KMS-11 (cell line): Measurements from ENCODE around the gene PTGDR.

ENCODE experiments used
- H2AFZ ChIP-seq: fragments of 200-600 bp; sonication (generic); 2 replicates; pipeline ENCODE4 v1.6.1; 2016; ENCODE audit warnings: antibody characterized with exemption, mixed run types, low read depth
- H3K27ac ChIP-seq: fragments of 200-600 bp; sonication (generic); 2 replicates; pipeline ENCODE4 v1.6.1; 2016; ENCODE audit warnings: mild to moderate bottlenecking, mixed run types
- H3K27me3 ChIP-seq: fragments of 200-600 bp; sonication (generic); 2 replicates; pipeline ENCODE4 v1.6.1; 2017; ENCODE audit warnings: mild to moderate bottlenecking, low read depth, mixed run types, moderate library complexity; ENCODE audit not compliant: insufficient read depth
- H3K36me3 ChIP-seq: fragments of 200-600 bp; sonication (generic); 2 replicates; pipeline ENCODE4 v1.6.1; 2017; ENCODE audit warnings: mild to moderate bottlenecking, mixed run types; ENCODE audit not compliant: insufficient read depth
- H3K4me1 ChIP-seq: fragments of 200-600 bp; sonication (generic); 2 replicates; pipeline ENCODE4 v1.6.1; 2016; ENCODE audit warnings: mild to moderate bottlenecking, low read depth, mixed run types; ENCODE audit not compliant: poor library complexity, severe bottlenecking
- H3K4me2 ChIP-seq: fragments of 200-600 bp; sonication (generic); 2 replicates; pipeline ENCODE4 v1.7.0; 2016; ENCODE audit warnings: mild to moderate bottlenecking, mixed run types
- H3K4me3 ChIP-seq: fragments of 200-600 bp; sonication (generic); IDR thresholded peaks from 2 replicates; pipeline ENCODE4 v1.6.1; 2017; ENCODE audit warnings: low read depth, low read length, mixed read lengths; ENCODE audit not compliant: insufficient read depth
- H3K79me2 ChIP-seq: fragments of 200-600 bp; sonication (generic); 2 replicates; pipeline ENCODE4 v1.6.1; 2016; ENCODE audit warnings: low read depth, mixed run types; ENCODE audit not compliant: insufficient read depth
- H3K9ac ChIP-seq: fragments of 200-600 bp; sonication (generic); 2 replicates; pipeline ENCODE4 v1.6.1; 2016; ENCODE audit warnings: mild to moderate bottlenecking, mixed run types
- H4K20me1 ChIP-seq: fragments of 200-600 bp; sonication (generic); 2 replicates; pipeline ENCODE4 v1.6.1; 2016; ENCODE audit warnings: mild to moderate bottlenecking, mixed run types; ENCODE audit not compliant: insufficient read depth
- TF ChIP-seq, protein P1 (sequence below): fragments of 200-600 bp; sonication (generic); conservative IDR thresholded peaks from 2 replicates; pipeline ENCODE4 v1.6.1; 2017; ENCODE audit warnings: low read depth, mild to moderate bottlenecking, antibody characterized with exemption, low read length, moderate library complexity, mixed read lengths

The PTGDR gene

DNA sequence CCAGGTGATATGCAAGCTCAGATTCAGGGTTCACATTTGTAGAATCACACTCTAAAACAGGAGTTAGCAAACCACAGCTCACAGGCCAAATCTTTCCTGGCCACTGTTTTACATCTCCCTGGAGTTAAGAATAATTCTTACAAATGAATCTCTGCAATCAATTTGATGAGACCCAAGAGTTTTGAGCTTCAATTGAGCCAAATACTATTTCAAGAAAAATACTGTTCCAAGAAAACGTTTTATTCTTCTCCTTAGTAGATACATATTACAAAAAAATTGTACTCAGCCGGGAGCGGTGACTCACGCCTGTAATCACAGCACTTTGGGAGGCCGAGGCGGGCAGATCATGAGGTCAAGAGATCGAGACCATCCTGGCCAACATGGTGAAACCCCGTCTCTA is 2.5 kb downstream of the PTGDR start:
- H3K27me3 ChIP-seq, result no peaks in the 10 kb centered on the region
- H3K4me2 ChIP-seq, result no peak overlapping the region

DNA sequence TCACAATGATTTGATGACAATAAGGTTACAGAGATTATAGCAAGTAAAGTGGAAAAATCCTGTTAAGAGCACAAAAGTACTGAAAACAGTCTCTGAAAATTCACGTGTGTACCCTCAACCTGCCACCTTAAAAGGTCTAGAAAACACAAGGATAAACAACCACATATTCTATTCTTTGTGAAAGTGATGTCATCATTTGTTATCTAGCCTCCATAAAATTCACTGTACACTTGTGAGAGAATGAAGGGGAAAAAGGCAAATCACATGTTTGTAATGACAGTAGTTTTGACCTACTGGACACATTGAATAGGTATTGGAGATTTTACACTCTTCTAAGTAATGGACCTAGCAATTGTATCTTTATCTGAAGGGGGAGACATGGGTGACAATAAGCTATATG is 4.0 kb downstream of the PTGDR start:
- no peaks in the 10 kb centered on the region for H4K20me1 ChIP-seq
- no peak overlapping the region for H3K4me2 ChIP-seq
- H3K36me3 ChIP-seq, result no peaks in the 10 kb centered on the region
- no peak overlapping the region for H3K9ac ChIP-seq
- TF ChIP-seq, protein P1, sequence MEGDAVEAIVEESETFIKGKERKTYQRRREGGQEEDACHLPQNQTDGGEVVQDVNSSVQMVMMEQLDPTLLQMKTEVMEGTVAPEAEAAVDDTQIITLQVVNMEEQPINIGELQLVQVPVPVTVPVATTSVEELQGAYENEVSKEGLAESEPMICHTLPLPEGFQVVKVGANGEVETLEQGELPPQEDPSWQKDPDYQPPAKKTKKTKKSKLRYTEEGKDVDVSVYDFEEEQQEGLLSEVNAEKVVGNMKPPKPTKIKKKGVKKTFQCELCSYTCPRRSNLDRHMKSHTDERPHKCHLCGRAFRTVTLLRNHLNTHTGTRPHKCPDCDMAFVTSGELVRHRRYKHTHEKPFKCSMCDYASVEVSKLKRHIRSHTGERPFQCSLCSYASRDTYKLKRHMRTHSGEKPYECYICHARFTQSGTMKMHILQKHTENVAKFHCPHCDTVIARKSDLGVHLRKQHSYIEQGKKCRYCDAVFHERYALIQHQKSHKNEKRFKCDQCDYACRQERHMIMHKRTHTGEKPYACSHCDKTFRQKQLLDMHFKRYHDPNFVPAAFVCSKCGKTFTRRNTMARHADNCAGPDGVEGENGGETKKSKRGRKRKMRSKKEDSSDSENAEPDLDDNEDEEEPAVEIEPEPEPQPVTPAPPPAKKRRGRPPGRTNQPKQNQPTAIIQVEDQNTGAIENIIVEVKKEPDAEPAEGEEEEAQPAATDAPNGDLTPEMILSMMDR, result no peak
- H3K4me3 ChIP-seq, result no peak overlapping the region
- no peak overlapping the region for H3K27ac ChIP-seq
- no peaks in the 10 kb centered on the region for H3K27me3 ChIP-seq
- H2AFZ ChIP-seq, result no peak overlapping the region
- no peaks in the 10 kb centered on the region for H3K4me1 ChIP-seq
- H3K79me2 ChIP-seq, result no peaks in the 10 kb centered on the region

More for the DNA sequence above, 2.5 kb downstream of the PTGDR start:
- Histone ChIP-seq H2AFZ (no peak overlapping the region), H3K79me2 (no peaks in the 10 kb centered on the region), H4K20me1 (no peaks in the 10 kb centered on the region), H3K27ac (no peak overlapping the region), H3K9ac (no peak overlapping the region), H3K4me3 (no peak overlapping the region), H3K4me1 (no peaks in the 10 kb centered on the region), H3K36me3 (no peaks in the 10 kb centered on the region)
- TF ChIP-seq, protein P1, result no peak

DNA sequence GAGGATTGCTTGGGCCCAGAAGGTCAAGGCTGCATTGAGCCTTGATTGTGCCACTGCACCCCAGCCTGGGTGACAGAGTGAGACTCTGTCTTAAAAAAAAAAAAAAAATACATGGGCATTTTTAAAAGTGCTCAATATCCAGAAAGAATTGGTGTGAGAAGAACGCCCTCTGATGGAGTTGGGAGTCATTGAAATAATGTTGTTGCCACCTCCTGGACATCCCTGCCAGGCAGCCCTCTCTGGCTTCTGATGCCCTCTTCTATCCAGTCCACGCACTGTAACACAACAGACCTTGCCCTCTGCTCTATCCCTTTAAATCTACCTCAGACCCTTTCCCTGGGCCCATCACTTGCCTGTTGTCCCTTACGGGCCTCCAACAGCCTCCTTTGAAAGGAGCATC is 4.9 kb downstream of the PTGDR start:
- Histone ChIP-seq H3K9ac (no peak overlapping the region), H2AFZ (no peak overlapping the region), H3K27me3 (no peaks in the 10 kb centered on the region), H3K4me1 (no peaks in the 10 kb centered on the region), H3K4me2 (no peak overlapping the region), H3K36me3 (no peaks in the 10 kb centered on the region), H4K20me1 (no peaks in the 10 kb centered on the region), H3K79me2 (no peaks in the 10 kb centered on the region), H3K4me3 (no peak overlapping the region), H3K27ac (no peak overlapping the region)
- TF ChIP-seq, protein P1, result no peak

DNA sequence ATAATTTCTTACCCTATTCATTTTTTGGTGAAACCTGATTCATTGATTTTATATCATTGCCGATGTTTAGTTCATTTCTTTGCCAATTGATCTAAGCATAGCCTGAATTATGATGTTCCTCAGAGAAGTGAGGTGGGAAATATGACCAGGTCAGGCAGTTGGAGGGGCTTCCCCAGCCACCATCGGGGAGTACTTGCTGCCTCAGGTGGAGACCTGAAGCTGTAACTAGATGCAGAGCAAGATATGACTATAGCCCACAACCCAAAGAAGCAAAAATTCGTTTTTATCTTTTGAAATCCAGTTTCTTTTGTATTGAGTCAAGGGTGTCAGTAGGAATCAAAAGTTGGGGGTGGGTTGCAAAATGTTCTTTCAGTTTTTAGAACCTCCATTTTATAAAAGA is 7.9 kb downstream of the PTGDR start:
- H3K36me3 ChIP-seq, result no peaks in the 10 kb centered on the region
- H3K4me2 ChIP-seq, result no peak overlapping the region
- no peaks in the 10 kb centered on the region for H3K79me2 ChIP-seq
- TF ChIP-seq, protein P1, result no peak
- no peak overlapping the region for H3K4me3 ChIP-seq
- H3K9ac ChIP-seq, result no peak overlapping the region
- no peaks in the 10 kb centered on the region for H3K27me3 ChIP-seq
- no peak overlapping the region for H3K27ac ChIP-seq
- no peak overlapping the region for H2AFZ ChIP-seq
- no peaks in the 10 kb centered on the region for H3K4me1 ChIP-seq
- no peaks in the 10 kb centered on the region for H4K20me1 ChIP-seq
